Measurements from ENCODE around the gene FEV. TPM values are rescaled to one million over a fixed set of nuclear protein-coding genes. Genes with fewer than 3 reads are reported as not detected.

FEV gene
- polyA plus RNA-seq, 2 of the 4 experiments (the other 2 are of a cell fraction): not detected

GRCh38 chr2:219031005-219031738 is 46.2 kb upstream of the FEV start:
- ATAC-seq (no peak), DNase-seq (ENCODE audit: low read depth in 1 of 2, low spot score in 1 of 2) (no peak), FAIRE-seq (no peak)
- H3K4me3 ChIP-seq: no peak overlapping the region
- H3K9me3 ChIP-seq: no peaks in the 10 kb centered on the region
- no peak for TF ChIP-seq TFCP2L1 (CRISPR knock-in tag; IDR thresholded peaks at IDR 0.05)
- TF ChIP-seq EHF (CRISPR knock-in tag; IDR thresholded peaks at IDR 0.05): no peak
- TF ChIP-seq CTCF (IDR thresholded peaks at IDR 0.05): no peak
- no peak for TF ChIP-seq HEYL (CRISPR knock-in tag; IDR thresholded peaks at IDR 0.05)
- TF ChIP-seq MAZ (IDR thresholded peaks at IDR 0.05; ENCODE audit: borderline replicate concordance, low read depth, low read length): no peak
- TF ChIP-seq NR3C1 (IDR thresholded peaks at IDR 0.05): no peak
- TF ChIP-seq JUN (IDR thresholded peaks at IDR 0.05): no peak
- TF ChIP-seq PBX3 (IDR thresholded peaks at IDR 0.05): no peak
- no peak for TF ChIP-seq FOXS1 (CRISPR knock-in tag; IDR thresholded peaks at IDR 0.05)
- no peak for TF ChIP-seq KDM5A (IDR thresholded peaks at IDR 0.05)
- no peak for TF ChIP-seq JUNB (IDR thresholded peaks at IDR 0.05)
- no peak for TF ChIP-seq HOXA7 (CRISPR knock-in tag; IDR thresholded peaks at IDR 0.05)
- no peak for TF ChIP-seq CBX2 (IDR thresholded peaks at IDR 0.05; ENCODE audit: borderline replicate concordance, low read depth)
- TF ChIP-seq ESRRA (IDR thresholded peaks at IDR 0.05; ENCODE audit: borderline replicate concordance, low read length): no peak
- no peak for TF ChIP-seq MAFK (IDR thresholded peaks at IDR 0.05; ENCODE audit: partially characterized antibody)
- ChIA-PET CTCF (interaction anchor here (0.7 to 12.4 kb wide), 15 partner anchors 11 to 155 kb away, joined by 3 to 173 read pairs (median 21); partner anchors contain the start of genes CFAP65, CRYBA2, IHH and NHEJ1), POLR2A (no interaction called here)
- no peak overlapping the region for H3K27ac ChIP-seq
- no peaks in the 10 kb centered on the region for H3K4me1 ChIP-seq
- 76% methylated on average over 16 of the region's 21 CpGs for WGBS (ENCODE audit: missing lambda C conversion rate)
- H3K4me2 ChIP-seq: no peak overlapping the region

- H3K4me1 ChIP-seq: no peaks in the 10 kb centered on the region
- DNase-seq (ENCODE audit: low read depth in 1 of 2, low spot score in 1 of 2) (no peak), FAIRE-seq (no peak), ATAC-seq (peak in 1 of 2 experiments; percentile 30; a peak in 3 of 6 replicates)
- H3K4me2 ChIP-seq: no peak overlapping the region
- WGBS (ENCODE audit: missing lambda C conversion rate): 50% methylated on average over 13 of the region's 16 CpGs
- ChIA-PET POLR2A (no interaction called here), CTCF (interaction anchor here (0.6 to 12.4 kb wide), 58 partner anchors 10 to 497 kb away, joined by 3 to 173 read pairs (median 6); partner anchors contain the start of genes CFAP65, CRYBA2, IHH and NHEJ1)
- no peaks in the 10 kb centered on the region for H3K9me3 ChIP-seq
- no peak overlapping the region for H3K4me3 ChIP-seq
- no peak for TF ChIP-seq MAFK (IDR thresholded peaks at IDR 0.05; ENCODE audit: partially characterized antibody)
- TF ChIP-seq EP300 (IDR thresholded peaks at IDR 0.05): no peak
- TF ChIP-seq NPAS2 (CRISPR knock-in tag; IDR thresholded peaks at IDR 0.05; ENCODE audit: borderline replicate concordance): no peak
- TF ChIP-seq USF2 (IDR thresholded peaks at IDR 0.05): no peak
- TF ChIP-seq HDAC2 (IDR thresholded peaks at IDR 0.05): no peak
- no peak for TF ChIP-seq HOXA7 (CRISPR knock-in tag; IDR thresholded peaks at IDR 0.05)
- TF ChIP-seq CTCF (IDR thresholded peaks at IDR 0.05): no peak
- no peak for TF ChIP-seq HOXB13 (CRISPR knock-in tag; IDR thresholded peaks at IDR 0.05; ENCODE audit: low read depth)
- no peak overlapping the region for H3K27ac ChIP-seq
Measured at GRCh38 chr2:219030177-219030940, 45.4 kb upstream of the FEV start.

Measured in A549 (cell line).